Measurements from ENCODE around the gene ZEB1.

ZEB1 gene

GRCh38 chr10:31314256-31315150 is 4.5 kb upstream of the ZEB1 start:
- no peak for DNase-seq
- in situ Hi-C loops (cut with HindIII; ENCODE audit: low pct_ligation_motif_present, low sequenced_read_pairs): no loop called here
- Histone ChIP-seq H3K27me3 (replicated peaks) (no peaks in the 10 kb centered on the region), H3K4me3 (ENCODE audit: low read depth, low read length) (no peak overlapping the region), H3K36me3 (replicated peaks) (no peaks in the 10 kb centered on the region), H3K27ac (no peak overlapping the region)
- TF ChIP-seq CTCF (IDR thresholded peaks at IDR 0.05; ENCODE audit: low read depth, low read length, missing control alignments): no peak

- TF ChIP-seq CTCF (IDR thresholded peaks at IDR 0.05; ENCODE audit: low read depth, low read length, missing control alignments): no peak
- Histone ChIP-seq H3K4me3 (ENCODE audit: low read depth, low read length) (no peak overlapping the region), H3K27ac (peak overlapping the region; percentile 20), H3K36me3 (replicated peaks) (no peaks in the 10 kb centered on the region), H3K27me3 (replicated peaks) (no peaks in the 10 kb centered on the region)
- DNase-seq: peak; percentile 53
- in situ Hi-C loops (cut with HindIII; ENCODE audit: low pct_ligation_motif_present, low sequenced_read_pairs): no loop called here
These were observed 3.6 kb upstream of the ZEB1 start for GRCh38 chr10:31315453-31315852.

GRCh38 chr10:31317171-31317570 is 1.8 kb upstream of the ZEB1 start:
- H3K27me3 ChIP-seq (replicated peaks): no peaks in the 10 kb centered on the region
- in situ Hi-C loops (cut with HindIII; ENCODE audit: low pct_ligation_motif_present, low sequenced_read_pairs): no loop called here
- DNase-seq: no peak

GRCh38 chr10:31317652-31318381 is 1.2 kb upstream of the ZEB1 start:
- no peaks in the 10 kb centered on the region for H3K27me3 ChIP-seq (replicated peaks)
- in situ Hi-C loops (cut with HindIII; ENCODE audit: low pct_ligation_motif_present, low sequenced_read_pairs): no loop called here
- peak overlapping the region; percentile 63 for H3K27ac ChIP-seq
- no peaks in the 10 kb centered on the region for H3K36me3 ChIP-seq (replicated peaks)
- no peak for DNase-seq
- H3K4me3 ChIP-seq (ENCODE audit: low read depth, low read length): peak overlapping the region; percentile 74
- TF ChIP-seq CTCF (IDR thresholded peaks at IDR 0.05; ENCODE audit: low read depth, low read length, missing control alignments): no peak

More at GRCh38 chr10:31317171-31317570, 1.8 kb upstream of the ZEB1 start:
- no peak for TF ChIP-seq CTCF (IDR thresholded peaks at IDR 0.05; ENCODE audit: low read depth, low read length, missing control alignments)
- no peak overlapping the region for H3K27ac ChIP-seq
- H3K36me3 ChIP-seq (replicated peaks): no peaks in the 10 kb centered on the region
- no peak overlapping the region for H3K4me3 ChIP-seq (ENCODE audit: low read depth, low read length)

- in situ Hi-C loops (cut with HindIII; ENCODE audit: low pct_ligation_motif_present, low sequenced_read_pairs): no loop called here
- no peak for TF ChIP-seq CTCF (IDR thresholded peaks at IDR 0.05; ENCODE audit: low read depth, low read length, missing control alignments)
- H3K36me3 ChIP-seq (replicated peaks): no peaks in the 10 kb centered on the region
- peak overlapping the region; percentile 74 for H3K4me3 ChIP-seq (ENCODE audit: low read depth, low read length)
- DNase-seq: peak; percentile 46
- no peaks in the 10 kb centered on the region for H3K27me3 ChIP-seq (replicated peaks)
- peak overlapping the region; percentile 63 for H3K27ac ChIP-seq
These were observed 598 bp upstream of the ZEB1 start for GRCh38 chr10:31318382-31318853.

Data from brain microvascular endothelial cell (primary cell).